IMR-90 (cell line): ENCODE results near the gene ZXDC. TPM values are rescaled to one million over a fixed set of nuclear protein-coding genes. Genes with fewer than 3 reads are reported as not detected.

Source experiments
- ATAC-seq: fragments of 200-7000 bp; cut with Tn5 transposase; 2 replicates; pipeline ENCODE4 v1.9.1; 2020; ENCODE audit warnings: low read depth, mild to moderate bottlenecking, moderate library complexity
- BruUV-seq: library from RNA; stranded (reverse); fragments of 400-500 nt; replicated peaks from 2 replicates; lab custom pipeline; 2021; lab: Mats Ljungman, UMichigan
- CTCF ChIA-PET: fragments of 300-600 bp; formaldehyde crosslinking; extraction: SDS; loops from one replicate; lab custom pipeline; 2021; ENCODE audit warnings: antibody characterized with exemption; lab: Yijun Ruan, JAX
- POLR2A ChIA-PET: fragments of 300-600 bp; sonication (Branson Sonifier 250); formaldehyde crosslinking; loops from one replicate; lab custom pipeline; 2022; ENCODE audit warnings: antibody characterized with exemption; ENCODE audit not compliant: unreplicated experiment; lab: Charles Lee
- DNase-seq: peaks from one replicate; pipeline ENCODE4 v3.0.0; 2013
- H2AFZ ChIP-seq: replicated peaks from 2 replicates; pipeline ENCODE3; 2013; ENCODE audit warnings: low read length, mild to moderate bottlenecking; ENCODE audit not compliant: poor library complexity
- H2AK5ac ChIP-seq: 2 replicates; pipeline ENCODE4 v1.6.1; 2013; ENCODE audit warnings: low read depth, low read length, inconsistent platforms
- H2AK9ac ChIP-seq: replicated peaks from 2 replicates; pipeline ENCODE3; 2013; ENCODE audit warnings: mild to moderate bottlenecking, low read depth, low read length, moderate library complexity; ENCODE audit not compliant: poor library complexity
- H2BK120ac ChIP-seq: 2 replicates; pipeline ENCODE4 v1.6.1; 2013; ENCODE audit warnings: low read depth, low read length, inconsistent platforms
- H2BK15ac ChIP-seq: 3 replicates; pipeline ENCODE4 v1.6.1; 2013; ENCODE audit warnings: low read depth, low read length, inconsistent platforms
- H2BK20ac ChIP-seq: 2 replicates; pipeline ENCODE4 v1.6.1; 2013; ENCODE audit warnings: low read depth, mild to moderate bottlenecking, inconsistent platforms, low read length, moderate library complexity
- H2BK5ac ChIP-seq: 2 replicates; pipeline ENCODE4 v1.6.1; 2013; ENCODE audit warnings: mild to moderate bottlenecking, low read depth, low read length, inconsistent platforms; ENCODE audit not compliant: poor library complexity, severe bottlenecking
- H3K14ac ChIP-seq: replicated peaks from 2 replicates; pipeline ENCODE4 v1.6.1; 2013; ENCODE audit warnings: low read depth, low read length, inconsistent platforms
- H3K18ac ChIP-seq: 2 replicates; pipeline ENCODE4 v1.6.1; 2013; ENCODE audit warnings: low read depth, low read length, control low read depth
- H3K23ac ChIP-seq: 2 replicates; pipeline ENCODE4 v1.6.1; 2013; ENCODE audit warnings: low read depth, low read length, inconsistent platforms
- H3K27ac ChIP-seq: 2 replicates; pipeline ENCODE4 v1.5.1; 2013; ENCODE audit warnings: mild to moderate bottlenecking, control low read depth, low read length; ENCODE audit not compliant: insufficient read depth
- H3K27me3 ChIP-seq: 2 replicates; pipeline ENCODE4 v1.6.1; 2013; ENCODE audit warnings: low read length; ENCODE audit not compliant: control insufficient read depth, insufficient read depth
- H3K36me3 ChIP-seq: 2 replicates; pipeline ENCODE4 v1.6.1; 2013; ENCODE audit warnings: low read length, mixed read lengths; ENCODE audit not compliant: control insufficient read depth, insufficient read depth
- H3K4ac ChIP-seq: 2 replicates; pipeline ENCODE4 v1.6.1; 2013; ENCODE audit warnings: low read depth, low read length, inconsistent platforms
- H3K4me1 ChIP-seq: 2 replicates; pipeline ENCODE4 v1.6.1; 2013; ENCODE audit warnings: low read length, mixed read lengths; ENCODE audit not compliant: control insufficient read depth, insufficient read depth
- H3K4me2 ChIP-seq: 2 replicates; pipeline ENCODE4 v1.6.1; 2013; ENCODE audit warnings: low read depth, mild to moderate bottlenecking, control low read depth, low read length, moderate library complexity
- H3K4me3 ChIP-seq: 2 replicates; pipeline ENCODE4 v1.5.1; 2013; ENCODE audit warnings: low read depth, mild to moderate bottlenecking, control low read depth, low read length, moderate library complexity; ENCODE audit not compliant: insufficient read depth
- H3K56ac ChIP-seq: 2 replicates; pipeline ENCODE4 v1.6.1; 2013; ENCODE audit warnings: low read length, inconsistent platforms; ENCODE audit not compliant: insufficient read depth; ENCODE audit errors: extremely low read depth
- H3K79me1 ChIP-seq, 2 experiments: 2 replicates each; pipeline ENCODE4 v1.6.1; 2013; ENCODE audit warnings: low read length in 2 of 2, inconsistent platforms in 1 of 2, low read depth in 1 of 2
- H3K9ac ChIP-seq: 2 replicates; pipeline ENCODE4 v1.6.1; 2013; ENCODE audit warnings: low read depth, low read length, control low read depth
- H3K9me1 ChIP-seq: 2 replicates; pipeline ENCODE4 v1.6.1; 2013; ENCODE audit warnings: low read length, inconsistent platforms; ENCODE audit not compliant: insufficient read depth
- H3K9me3 ChIP-seq: 2 replicates; pipeline ENCODE4 v1.6.1; 2013; ENCODE audit warnings: low read length; ENCODE audit not compliant: control insufficient read depth, insufficient read depth
- H4K20me1 ChIP-seq: 2 replicates; pipeline ENCODE4 v1.6.1; 2013; ENCODE audit warnings: low read length, inconsistent platforms; ENCODE audit not compliant: insufficient read depth
- H4K5ac ChIP-seq: 2 replicates; pipeline ENCODE4 v1.6.1; 2013; ENCODE audit warnings: mild to moderate bottlenecking, low read depth, low read length, control low read depth
- H4K8ac ChIP-seq, 2 experiments: 2 replicates each; pipeline ENCODE4 v1.6.1; 2013; ENCODE audit warnings: low read depth in 2 of 2, low read length in 2 of 2, control low read depth in 1 of 2, inconsistent platforms in 1 of 2
- H4K91ac ChIP-seq: 2 replicates; pipeline ENCODE4 v1.6.1; 2013; ENCODE audit warnings: low read depth, low read length, inconsistent platforms; ENCODE audit not compliant: insufficient read depth
- BHLHE40 ChIP-seq: fragments of 150-350 bp; IDR thresholded peaks from 2 replicates; pipeline ENCODE4 v1.6.1; 2016; ENCODE audit warnings: mild to moderate bottlenecking, low read depth, low read length
- CEBPB ChIP-seq: IDR thresholded peaks from 2 replicates; pipeline ENCODE4 v1.6.1; 2012; ENCODE audit warnings: low read depth, low read length, improper control_type of control experiment
- CHD1 ChIP-seq: IDR thresholded peaks from 2 replicates; pipeline ENCODE4 v1.6.1; 2012; ENCODE audit warnings: low read depth, low read length, improper control_type of control experiment
- MXI1 ChIP-seq: IDR thresholded peaks from 2 replicates; pipeline ENCODE4 v1.6.1; 2012; ENCODE audit warnings: low read depth, mild to moderate bottlenecking, low read length, moderate library complexity, borderline replicate concordance
- RAD21 ChIP-seq: IDR thresholded peaks from 2 replicates; pipeline ENCODE4 v1.6.1; 2012; ENCODE audit warnings: low read length, improper control_type of control experiment
- RCOR1 ChIP-seq: IDR thresholded peaks from 2 replicates; pipeline ENCODE4 v1.6.1; 2012; ENCODE audit warnings: mild to moderate bottlenecking, low read length, improper control_type of control experiment; ENCODE audit not compliant: insufficient replicate concordance
- RFX5 ChIP-seq: IDR thresholded peaks from 2 replicates; pipeline ENCODE4 v1.8.0; 2012; ENCODE audit warnings: low read depth, mild to moderate bottlenecking, low read length, moderate library complexity
- SMC3 ChIP-seq: fragments of 150-350 bp; IDR thresholded peaks from 2 replicates; pipeline ENCODE4 v1.6.1; 2016; ENCODE audit warnings: low read depth, mild to moderate bottlenecking, antibody characterized with exemption, low read length, moderate library complexity
- WGBS, 2 experiments: methylation state at CpG; one replicate each; pipeline versions ENCODE4 v1.1.5 to v1.1.7; 2013; ENCODE audit warnings: missing lambda C conversion rate in 2 of 2; ENCODE audit not compliant: insufficient read length in 1 of 2; ENCODE audit errors: extremely low coverage in 2 of 2; 5-methylcytosine and 5-hydroxymethylcytosine counted together
- dilution Hi-C: fragments of 300-500 bp; cut with HindIII; formaldehyde crosslinking; loops from one replicate; pipeline ENCODE4 v1.14.3; 2018; ENCODE audit warnings: low sequenced_read_pairs; ENCODE audit not compliant: unreplicated experiment
- in situ Hi-C: fragments of 300-500 bp; cut with MboI; formaldehyde crosslinking; loops from 3 replicates; pipeline ENCODE4 v1.14.3; 2019; ENCODE audit warnings: low sequenced_read_pairs, inconsistent platforms, mixed read lengths
- intact Hi-C: fragments of 100-400 bp; cut with micrococcal nuclease; formaldehyde crosslinking; loops from 2 replicates; pipeline ENCODE4 v1.10.0; 2022
- polyA plus RNA-seq, 3 experiments: library from polyadenylated mRNA; depleted of rRNA; stranded (reverse); fragments of >200 nt; gene quantifications; 2 replicates each; pipeline ENCODE4 v1.2.3, GENCODE V29; 2012; ENCODE audit warnings: low replicate concordance in 1 of 3
- total RNA-seq: library from RNA; depleted of rRNA; stranded (reverse); fragments of >200 nt; gene quantifications from 2 replicates; pipeline ENCODE4 v1.2.3, GENCODE V29; 2012

Gene ZXDC
- total and polyA plus RNA-seq, 2 of the 4 experiments (the other 2 are of a cell fraction): 11.5 to 14.3 TPM

GRCh38 chr3:126459763-126460127 is 15.9 kb downstream of the ZXDC start:
- no peak overlapping the region for H2BK15ac ChIP-seq
- no peaks in the 10 kb centered on the region for H3K9me3 ChIP-seq
- POLR2A ChIA-PET: no interaction called here
- dilution Hi-C loops: no loop called here
- no peak overlapping the region for H2BK120ac ChIP-seq
- DNase-seq (no peak), ATAC-seq (no peak)
- no TSS peak for BruUV-seq
- H4K8ac ChIP-seq: no peak overlapping the region
- no peak overlapping the region for H3K27ac ChIP-seq
- no peaks in the 10 kb centered on the region for H3K4me1 ChIP-seq
- no peak overlapping the region for H2AK5ac ChIP-seq
- H3K4me2 ChIP-seq: no peak overlapping the region
- CTCF ChIA-PET: no interaction called here
- 100% methylated on average over 4 of the region's 9 CpGs; no CpG with 5 or more reads in 1 of the 2 experiments for WGBS, 2 experiments
- no peak overlapping the region for H3K56ac ChIP-seq
- H3K4me3 ChIP-seq: no peak overlapping the region
- no peak overlapping the region for H4K91ac ChIP-seq
- H3K27me3 ChIP-seq: no peaks in the 10 kb centered on the region
- no peak overlapping the region for H4K5ac ChIP-seq
- in situ Hi-C loops: no loop called here
- peaks cover 24% of the 10 kb centered on the region for H4K20me1 ChIP-seq
- H3K9me1 ChIP-seq: no peaks in the 10 kb centered on the region; the same call in 1 of the 2 replicates
- H3K23ac ChIP-seq: no peak overlapping the region
- H3K79me1 ChIP-seq: peaks cover 25 to 42% of the 10 kb centered on the region in 2 experiments
- H2AFZ ChIP-seq: no peak overlapping the region
- TF ChIP-seq MXI1: no peak
- no peak for TF ChIP-seq CEBPB
- no peak for TF ChIP-seq RAD21
- no peak for TF ChIP-seq BHLHE40
- no peak for TF ChIP-seq RCOR1
- no peak for TF ChIP-seq RFX5
- TF ChIP-seq SMC3: no peak
- TF ChIP-seq CHD1: no peak
- H2BK20ac ChIP-seq: no peak overlapping the region
- H3K18ac ChIP-seq: no peak overlapping the region
- no peak overlapping the region for H3K9ac ChIP-seq
- intact Hi-C loops: no loop called here
- H3K14ac ChIP-seq: no peak overlapping the region
- peaks cover 60% of the 10 kb centered on the region for H3K36me3 ChIP-seq
- H2BK5ac ChIP-seq: no peak overlapping the region
- no peak overlapping the region for H3K4ac ChIP-seq
- no peak overlapping the region for H2AK9ac ChIP-seq
